GM19193 (cell line): Measurements from ENCODE around the gene GDF15.

Experiments
- POLR2A ChIP-seq: IDR thresholded peaks from 4 replicates; pipeline ENCODE4 v1.6.1; 2011; ENCODE audit not compliant: insufficient read depth, insufficient read length; ENCODE audit errors: extremely low read depth

GDF15 gene

GRCh38 chr19:18428787-18429674 lies 43.1 kb downstream of the GDF15 start:
- TF ChIP-seq POLR2A: no peak

- no peak for TF ChIP-seq POLR2A
These were observed 43.9 kb downstream of the GDF15 start for GRCh38 chr19:18429717-18430416.

- no peak for TF ChIP-seq POLR2A
These were observed 44.6 kb downstream of the GDF15 start for GRCh38 chr19:18430417-18431144.

- TF ChIP-seq POLR2A: no peak
These were observed 45.6 kb downstream of the GDF15 start for GRCh38 chr19:18431351-18432197.

GRCh38 chr19:18432275-18433014 lies 46.5 kb downstream of the GDF15 start:
- TF ChIP-seq POLR2A: no peak

GRCh38 chr19:18433015-18433691 lies 47.2 kb downstream of the GDF15 start:
- peak; percentile 73 for TF ChIP-seq POLR2A

GRCh38 chr19:18433735-18434398 lies 47.9 kb downstream of the GDF15 start:
- no peak for TF ChIP-seq POLR2A

GRCh38 chr19:18434411-18435175 lies 48.6 kb downstream of the GDF15 start:
- TF ChIP-seq POLR2A: peak; percentile 24

GRCh38 chr19:18435178-18435841 lies 49.4 kb downstream of the GDF15 start:
- no peak for TF ChIP-seq POLR2A

GRCh38 chr19:18435842-18436670 lies 50.1 kb downstream of the GDF15 start:
- TF ChIP-seq POLR2A: no peak
